ENCODE measurements around the gene COL8A2. TPM values are rescaled to one million over a fixed set of nuclear protein-coding genes. Genes with fewer than 3 reads are reported as not detected.

COL8A2 gene
- total RNA-seq, 4 donors from 2014 or later = 2.7 to 6.4 (median 3.7) TPM

DNA sequence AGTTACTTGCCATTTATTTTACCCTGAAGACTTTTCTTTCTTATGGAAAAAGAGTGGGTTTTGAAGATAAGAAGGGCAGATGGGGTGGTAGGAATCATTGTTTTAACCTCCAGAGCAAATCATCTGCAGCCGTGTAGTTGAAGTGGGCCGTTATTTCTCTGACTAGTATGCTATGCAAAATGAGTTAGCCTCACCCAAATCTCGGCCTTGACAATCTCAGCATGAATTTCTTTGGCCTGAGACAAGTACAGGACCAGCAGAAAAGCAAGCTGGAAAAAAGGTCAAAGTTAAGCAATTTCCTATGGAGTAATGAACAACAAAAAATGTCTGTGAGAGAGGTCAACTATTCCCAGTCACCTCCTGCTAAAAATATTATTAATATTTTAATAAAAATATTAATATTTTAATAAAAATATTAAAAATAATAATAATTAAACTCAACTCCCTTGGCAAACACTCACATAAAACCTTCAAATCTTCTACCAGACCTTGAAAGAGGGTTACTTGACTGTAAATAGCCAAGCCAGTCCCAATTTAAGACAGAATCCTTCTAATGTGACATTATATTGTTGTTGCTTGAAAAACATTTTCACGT lies 47.9 kb downstream of the COL8A2 start:
- ATAC-seq (ENCODE audit: low FRiP score) (no peak), DNase-seq (ENCODE audit: low spot score) (no peak)
- TF ChIP-seq, protein P1, sequence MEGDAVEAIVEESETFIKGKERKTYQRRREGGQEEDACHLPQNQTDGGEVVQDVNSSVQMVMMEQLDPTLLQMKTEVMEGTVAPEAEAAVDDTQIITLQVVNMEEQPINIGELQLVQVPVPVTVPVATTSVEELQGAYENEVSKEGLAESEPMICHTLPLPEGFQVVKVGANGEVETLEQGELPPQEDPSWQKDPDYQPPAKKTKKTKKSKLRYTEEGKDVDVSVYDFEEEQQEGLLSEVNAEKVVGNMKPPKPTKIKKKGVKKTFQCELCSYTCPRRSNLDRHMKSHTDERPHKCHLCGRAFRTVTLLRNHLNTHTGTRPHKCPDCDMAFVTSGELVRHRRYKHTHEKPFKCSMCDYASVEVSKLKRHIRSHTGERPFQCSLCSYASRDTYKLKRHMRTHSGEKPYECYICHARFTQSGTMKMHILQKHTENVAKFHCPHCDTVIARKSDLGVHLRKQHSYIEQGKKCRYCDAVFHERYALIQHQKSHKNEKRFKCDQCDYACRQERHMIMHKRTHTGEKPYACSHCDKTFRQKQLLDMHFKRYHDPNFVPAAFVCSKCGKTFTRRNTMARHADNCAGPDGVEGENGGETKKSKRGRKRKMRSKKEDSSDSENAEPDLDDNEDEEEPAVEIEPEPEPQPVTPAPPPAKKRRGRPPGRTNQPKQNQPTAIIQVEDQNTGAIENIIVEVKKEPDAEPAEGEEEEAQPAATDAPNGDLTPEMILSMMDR (IDR thresholded peaks at IDR 0.05) = no peak

GRCh38 chr1:36070349-36070748 lies 54.7 kb downstream of the COL8A2 start:
- ATAC-seq (ENCODE audit: low FRiP score) = no peak
- no peak for DNase-seq (ENCODE audit: low spot score)
- TF ChIP-seq, protein P1 (IDR thresholded peaks at IDR 0.05) = no peak

GRCh38 chr1:36068866-36069265 lies 56.2 kb downstream of the COL8A2 start:
- DNase-seq (ENCODE audit: low spot score) (no peak), ATAC-seq (ENCODE audit: low FRiP score) (no peak)
- TF ChIP-seq, protein P1 (IDR thresholded peaks at IDR 0.05) = no peak

GRCh38 chr1:36067871-36068270 lies 57.2 kb downstream of the COL8A2 start:
- DNase-seq (ENCODE audit: low spot score) = no peak
- TF ChIP-seq, protein P1 (IDR thresholded peaks at IDR 0.05) = no peak
- ATAC-seq (ENCODE audit: low FRiP score) = no peak

DNA sequence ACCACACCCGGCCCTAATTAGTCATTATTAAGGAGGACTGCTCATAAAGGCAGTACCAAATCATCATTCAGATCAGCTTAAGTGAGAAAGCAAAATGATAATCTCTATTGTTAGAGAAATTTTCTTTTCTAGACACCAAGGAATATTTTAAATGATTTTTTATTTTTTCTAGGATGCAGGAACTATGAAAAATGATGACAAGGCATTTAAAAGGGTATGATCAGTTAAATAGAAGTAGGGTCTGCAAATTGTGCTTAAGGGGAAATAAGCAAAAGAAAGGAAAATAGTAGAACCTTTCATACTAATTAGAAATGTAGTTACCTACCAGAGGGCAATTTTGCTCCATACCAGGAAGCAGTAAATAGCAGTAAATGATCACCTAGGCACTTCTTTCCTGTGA lies 62.7 kb downstream of the COL8A2 start:
- ATAC-seq (ENCODE audit: low FRiP score) (no peak), DNase-seq (ENCODE audit: low spot score) (no peak)
- TF ChIP-seq, protein P1 (IDR thresholded peaks at IDR 0.05) = no peak

- TF ChIP-seq, protein P1 (IDR thresholded peaks at IDR 0.05) = no peak
- no peak for ATAC-seq (ENCODE audit: low FRiP score)
- no peak for DNase-seq (ENCODE audit: low spot score)
Measured at GRCh38 chr1:36055706-36056105, 69.3 kb downstream of the COL8A2 start.

- DNase-seq (ENCODE audit: low spot score) (no peak), ATAC-seq (ENCODE audit: low FRiP score) (no peak)
- TF ChIP-seq, protein P1 (IDR thresholded peaks at IDR 0.05) = no peak
Measured at GRCh38 chr1:36053978-36054377, 71.0 kb downstream of the COL8A2 start.

All from omental fat pad (tissue), 4 donors.